Measurements from ENCODE around the gene COL25A1.
A peak's percentile ranks its signal among the peaks of the same experiment; 100 is the strongest.
"Not testable (repeated sequence)": the region's sequence is repeated elsewhere in the genome, so short reads cannot be mapped to it uniquely, and the experiment has no call there.

The COL25A1 gene

DNA sequence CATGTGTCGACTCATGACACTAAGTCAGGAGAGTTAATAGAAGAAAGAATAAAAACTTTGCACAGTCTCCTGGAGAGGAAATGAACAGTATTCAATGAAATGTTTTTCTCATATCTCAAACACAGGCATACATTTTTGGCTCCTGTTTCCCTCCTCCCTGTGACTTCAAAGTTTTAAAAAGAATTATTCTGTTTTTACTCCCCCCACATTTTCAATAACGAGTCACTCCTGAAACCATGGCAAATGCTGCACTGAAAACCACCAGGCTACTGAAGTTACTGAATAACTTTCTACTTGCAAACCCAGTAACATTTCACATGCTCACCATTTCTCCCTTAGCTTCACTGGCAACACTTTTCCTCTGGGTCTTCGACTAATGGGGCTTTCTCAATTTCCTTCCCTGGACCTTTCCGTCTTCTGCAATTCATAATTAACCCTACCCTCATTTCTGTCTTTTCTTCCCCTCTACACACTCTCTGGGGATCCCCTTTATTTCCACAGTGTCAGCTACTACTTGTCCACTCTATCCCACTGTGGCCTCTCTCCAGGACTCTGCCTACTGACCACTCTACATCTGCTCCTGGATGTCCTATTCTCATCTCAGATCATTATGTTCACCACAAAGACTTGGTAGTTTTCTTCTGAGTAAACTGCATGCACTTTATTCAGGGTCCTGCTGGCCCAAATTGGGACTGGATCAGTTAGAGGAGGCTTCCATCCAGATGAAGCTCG lies 313.8 kb downstream of the COL25A1 start:
- H3K36me3 Mint-ChIP-seq = no peaks in the 10 kb centered on the region

GRCh38 chr4:108984495-108984894 lies 318.0 kb downstream of the COL25A1 start:
- not testable (repeated sequence) for H3K36me3 Mint-ChIP-seq, H3K4me1 Mint-ChIP-seq, H3K4me3 Mint-ChIP-seq, H3K9me3 Mint-ChIP-seq, H3K27me3 Mint-ChIP-seq, H3K27ac Mint-ChIP-seq

More for the DNA sequence above, 313.8 kb downstream of the COL25A1 start:
- Mint-ChIP-seq H3K27ac (no peak overlapping the region), H3K27me3 (no peaks in the 10 kb centered on the region), H3K9me3 (no peaks in the 10 kb centered on the region), H3K4me1 (no peaks in the 10 kb centered on the region), H3K4me3 (no peak overlapping the region)

DNA sequence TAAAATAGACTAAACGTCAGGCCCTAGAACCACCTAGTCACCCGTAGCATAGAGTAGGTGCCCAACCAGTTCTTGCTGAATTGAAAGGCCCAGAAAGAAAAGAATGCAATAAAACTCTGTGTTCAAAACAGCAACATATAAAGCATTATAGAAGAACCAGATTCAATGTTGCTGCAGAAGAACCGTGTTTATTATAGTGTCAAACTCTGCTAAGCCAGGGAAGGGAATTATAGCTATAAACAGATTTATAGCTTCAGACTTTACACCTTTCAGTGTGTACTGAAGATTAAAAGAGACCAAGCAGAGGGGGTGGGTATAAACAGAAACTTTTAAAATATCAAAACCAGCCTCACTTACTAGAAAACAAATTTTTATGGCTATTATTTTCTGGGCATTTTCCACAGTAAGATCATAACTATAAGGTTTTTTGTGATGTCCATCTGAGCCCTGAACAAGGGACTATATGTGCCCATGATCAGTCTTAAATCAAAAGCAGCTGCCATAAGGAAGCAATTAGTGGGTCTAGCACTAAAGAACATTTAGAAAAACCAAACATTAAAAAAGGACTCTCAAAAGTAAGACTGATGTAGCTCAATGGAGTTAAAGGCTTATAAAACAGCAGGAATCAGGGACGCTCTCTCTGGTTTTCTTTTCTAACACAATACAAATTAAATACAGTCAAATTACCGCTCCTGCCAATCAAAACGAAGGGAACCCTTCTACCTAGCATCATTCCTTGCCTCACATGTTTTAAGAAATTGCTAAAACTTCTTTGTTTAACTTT lies 319.9 kb downstream of the COL25A1 start:
- Mint-ChIP-seq H3K9me3 (no peaks in the 10 kb centered on the region), H3K27me3 (no peaks in the 10 kb centered on the region), H3K27ac (no peak overlapping the region), H3K4me3 (no peak overlapping the region), H3K36me3 (peaks cover 3% of the 10 kb centered on the region), H3K4me1 (peaks cover 8% of the 10 kb centered on the region)

DNA sequence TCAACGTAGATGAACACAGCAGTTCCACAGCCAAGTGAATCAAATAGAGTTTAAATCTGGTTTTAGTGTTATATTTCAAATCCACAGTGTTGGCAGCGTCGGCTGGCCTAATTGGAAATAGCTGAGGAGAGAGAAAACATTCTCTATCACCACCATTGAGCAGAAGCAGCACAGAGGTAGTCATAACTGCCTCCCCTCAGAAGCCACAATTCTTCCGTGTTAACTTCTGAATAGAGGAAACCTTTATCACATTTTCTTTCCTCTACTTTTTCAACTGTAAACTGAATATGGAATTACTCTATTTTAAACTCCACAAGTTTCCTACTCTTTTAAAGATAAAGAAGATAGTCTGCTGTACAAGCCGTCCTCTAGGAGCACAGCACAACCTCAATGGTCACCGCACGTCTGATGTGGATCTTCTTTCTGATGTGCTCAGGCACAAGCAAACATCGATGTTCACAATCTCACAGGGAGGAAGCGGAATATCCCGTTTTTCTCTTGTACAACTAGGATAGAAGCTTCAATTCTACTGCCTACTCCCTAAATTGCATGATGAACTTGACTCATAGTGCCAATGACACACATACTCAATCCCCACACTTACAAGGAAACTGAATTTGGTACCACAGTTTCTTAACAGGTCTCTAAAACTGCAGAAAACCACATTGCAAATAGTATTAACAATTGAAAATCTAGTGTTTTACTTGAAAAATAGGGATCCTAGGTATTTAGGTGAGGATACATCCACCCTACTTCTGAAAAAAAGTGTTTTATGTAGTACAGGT lies 321.8 kb downstream of the COL25A1 start:
- Mint-ChIP-seq H3K4me3 (no peak overlapping the region), H3K36me3 (peaks cover 3% of the 10 kb centered on the region), H3K9me3 (no peaks in the 10 kb centered on the region), H3K27me3 (no peaks in the 10 kb centered on the region), H3K27ac (no peak overlapping the region), H3K4me1 (peaks cover 8% of the 10 kb centered on the region)

DNA sequence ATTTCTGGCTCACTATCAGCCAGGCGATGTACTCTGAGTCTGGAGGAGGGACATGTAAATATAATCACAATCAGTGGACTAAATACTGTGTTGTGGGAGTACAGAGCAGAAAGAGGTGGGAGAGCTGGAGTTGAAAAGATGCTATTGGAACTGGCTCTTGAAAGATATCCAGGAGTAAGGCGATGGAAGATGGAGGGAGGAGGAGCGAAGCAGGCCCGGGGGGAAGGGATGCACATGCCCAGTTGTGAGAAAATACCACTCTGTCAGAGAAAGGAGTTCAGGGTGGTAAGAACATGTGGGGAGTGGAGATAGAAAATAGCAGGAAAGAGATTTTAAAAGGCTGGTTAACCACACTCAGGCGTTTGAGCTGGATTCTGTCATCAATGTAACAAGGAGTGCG lies 322.7 kb downstream of the COL25A1 start:
- Mint-ChIP-seq H3K9me3 (no peaks in the 10 kb centered on the region), H3K27me3 (no peaks in the 10 kb centered on the region), H3K4me3 (no peak overlapping the region), H3K4me1 (peaks cover 8% of the 10 kb centered on the region), H3K27ac (no peak overlapping the region), H3K36me3 (peaks cover 5% of the 10 kb centered on the region)

DNA sequence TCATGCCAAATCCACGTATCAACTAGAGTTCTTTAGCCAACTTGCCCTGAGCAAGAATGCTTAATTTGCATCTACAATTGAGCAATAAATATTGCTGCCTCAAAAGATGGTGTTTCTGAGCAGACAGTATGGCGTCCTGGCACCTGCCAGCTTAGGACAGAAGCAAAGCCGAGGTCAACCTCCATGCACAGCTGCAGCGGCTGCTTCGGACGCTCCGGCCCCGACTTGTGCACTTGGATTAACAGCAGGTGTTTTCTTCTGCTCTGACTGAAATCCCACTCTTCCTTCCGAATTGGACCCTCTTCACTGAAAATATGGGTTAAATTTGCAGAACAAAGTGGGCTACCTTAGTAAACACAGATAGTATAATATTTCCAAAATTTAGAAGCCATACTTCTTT lies 324.4 kb downstream of the COL25A1 start:
- no peaks in the 10 kb centered on the region for H3K27me3 Mint-ChIP-seq
- peaks cover 5% of the 10 kb centered on the region for H3K36me3 Mint-ChIP-seq
- H3K4me3 Mint-ChIP-seq = no peak overlapping the region
- no peak overlapping the region for H3K27ac Mint-ChIP-seq
- H3K9me3 Mint-ChIP-seq = no peaks in the 10 kb centered on the region
- peaks cover 17% of the 10 kb centered on the region for H3K4me1 Mint-ChIP-seq

GRCh38 chr4:108972613-108973283 lies 329.7 kb downstream of the COL25A1 start:
- Mint-ChIP-seq H3K4me3 (peak overlapping the region; percentile 4), H3K27ac (peak overlapping the region; percentile 0), H3K9me3 (peaks cover 4% of the 10 kb centered on the region), H3K27me3 (no peaks in the 10 kb centered on the region), H3K4me1 (peaks cover 32% of the 10 kb centered on the region), H3K36me3 (peaks cover 3% of the 10 kb centered on the region)

- no peaks in the 10 kb centered on the region for H3K27me3 Mint-ChIP-seq
- H3K4me1 Mint-ChIP-seq = peaks cover 32% of the 10 kb centered on the region
- H3K4me3 Mint-ChIP-seq = no peak overlapping the region
- peaks cover 4% of the 10 kb centered on the region for H3K9me3 Mint-ChIP-seq
- peak overlapping the region; percentile 14 for H3K27ac Mint-ChIP-seq
- peaks cover 3% of the 10 kb centered on the region for H3K36me3 Mint-ChIP-seq
Measured at GRCh38 chr4:108971473-108971872, 331.0 kb downstream of the COL25A1 start.

DNA sequence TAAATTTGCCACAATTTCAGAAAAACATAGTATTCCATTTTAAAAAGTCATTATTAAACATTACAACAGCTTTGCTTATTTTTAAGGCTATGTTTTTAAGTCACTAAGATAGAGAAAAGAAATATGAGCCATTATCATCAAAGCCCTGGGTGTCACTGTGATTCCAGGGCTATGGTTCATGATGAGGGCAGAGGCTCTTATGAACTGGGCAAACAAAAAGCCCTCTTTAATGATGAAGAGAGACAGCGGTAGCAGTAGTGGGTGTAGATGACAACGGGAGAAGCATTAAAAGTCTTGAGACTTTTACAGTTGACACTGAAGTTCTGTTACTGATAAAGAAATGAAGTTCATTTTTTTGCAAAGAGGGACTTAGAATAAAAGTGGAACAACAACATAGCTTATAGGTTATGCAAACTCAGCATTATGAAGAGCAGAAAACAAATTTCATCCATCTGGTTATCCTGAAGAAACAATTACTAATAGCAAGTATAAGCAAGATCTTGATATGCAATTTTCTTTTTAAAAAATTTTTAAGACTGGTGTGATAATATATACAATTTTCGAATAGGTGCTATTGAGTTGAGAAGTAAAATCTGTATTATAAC lies 336.9 kb downstream of the COL25A1 start:
- Mint-ChIP-seq H3K27ac (no peak overlapping the region), H3K36me3 (no peaks in the 10 kb centered on the region), H3K4me3 (no peak overlapping the region), H3K9me3 (peaks cover 4% of the 10 kb centered on the region), H3K27me3 (no peaks in the 10 kb centered on the region), H3K4me1 (no peaks in the 10 kb centered on the region)

GRCh38 chr4:108965016-108965415 lies 337.4 kb downstream of the COL25A1 start:
- Mint-ChIP-seq H3K36me3 (no peaks in the 10 kb centered on the region), H3K4me1 (no peaks in the 10 kb centered on the region), H3K27me3 (no peaks in the 10 kb centered on the region), H3K27ac (no peak overlapping the region), H3K4me3 (no peak overlapping the region), H3K9me3 (peaks cover 4% of the 10 kb centered on the region)

DNA sequence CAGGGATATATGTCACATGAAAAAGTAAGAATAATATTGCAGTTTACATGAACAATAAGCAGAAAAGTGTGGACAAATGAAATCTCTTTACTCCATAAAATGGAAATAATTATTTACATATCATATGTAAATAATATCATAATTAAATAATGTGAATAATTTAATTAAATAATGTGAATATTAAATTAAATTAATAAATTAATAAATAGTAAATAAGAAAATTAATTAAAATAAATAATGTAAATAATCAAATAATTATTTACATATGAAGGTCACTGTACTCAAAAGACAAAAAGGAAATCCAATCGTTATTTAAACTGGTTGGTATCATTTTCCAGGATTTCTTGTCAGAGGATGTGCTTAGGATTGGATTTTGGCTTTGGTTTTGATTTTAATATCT lies 338.5 kb downstream of the COL25A1 start:
- Mint-ChIP-seq H3K9me3 (peaks cover 3% of the 10 kb centered on the region), H3K27ac (no peak overlapping the region), H3K4me3 (no peak overlapping the region), H3K4me1 (no peaks in the 10 kb centered on the region), H3K36me3 (no peaks in the 10 kb centered on the region), H3K27me3 (no peaks in the 10 kb centered on the region)

- no peak overlapping the region for H3K4me3 Mint-ChIP-seq
- no peaks in the 10 kb centered on the region for H3K4me1 Mint-ChIP-seq
- H3K9me3 Mint-ChIP-seq = no peaks in the 10 kb centered on the region
- no peak overlapping the region for H3K27ac Mint-ChIP-seq
- no peaks in the 10 kb centered on the region for H3K36me3 Mint-ChIP-seq
- no peaks in the 10 kb centered on the region for H3K27me3 Mint-ChIP-seq
Measured at GRCh38 chr4:108959491-108959890, 343.0 kb downstream of the COL25A1 start.

- Mint-ChIP-seq H3K4me3 (no peak overlapping the region), H3K9me3 (no peaks in the 10 kb centered on the region), H3K4me1 (no peaks in the 10 kb centered on the region), H3K27me3 (no peaks in the 10 kb centered on the region), H3K36me3 (no peaks in the 10 kb centered on the region), H3K27ac (no peak overlapping the region)
Measured at GRCh38 chr4:108954880-108955279, 347.6 kb downstream of the COL25A1 start.

DNA sequence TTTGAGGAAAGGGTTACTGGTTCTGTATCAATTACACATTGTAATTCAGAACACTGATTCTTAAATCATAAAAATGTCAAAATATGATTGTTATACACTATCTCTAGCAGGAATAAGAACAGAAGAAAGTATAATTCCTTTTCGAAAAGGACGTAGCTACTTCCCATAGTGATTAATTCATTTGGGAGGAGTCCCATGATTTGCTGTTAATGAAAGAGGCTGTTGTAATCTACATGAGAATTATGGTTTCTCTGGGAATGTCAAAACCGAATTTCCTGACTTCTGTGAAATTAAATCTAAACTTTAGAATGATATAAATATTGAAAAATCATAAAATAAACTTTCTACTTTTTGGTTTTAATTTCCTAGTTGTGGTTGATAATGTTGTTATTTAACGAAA lies 348.5 kb downstream of the COL25A1 start:
- H3K4me1 Mint-ChIP-seq = no peaks in the 10 kb centered on the region
- no peaks in the 10 kb centered on the region for H3K9me3 Mint-ChIP-seq
- no peak overlapping the region for H3K27ac Mint-ChIP-seq
- no peaks in the 10 kb centered on the region for H3K27me3 Mint-ChIP-seq
- H3K36me3 Mint-ChIP-seq = no peaks in the 10 kb centered on the region
- no peak overlapping the region for H3K4me3 Mint-ChIP-seq

Data from activated naive CD4-positive, alpha-beta T cell treated with anti-CD3 and anti-CD28 coated beads, Interleukin-2, amount 50 U/mL, for 24 hours (primary cell).